Ascending aorta (tissue), 2 donors: Measurements from ENCODE around the gene THBS4. TPM values are rescaled to one million over a fixed set of nuclear protein-coding genes. Genes with fewer than 3 reads are reported as not detected.

Source experiments
- DNase-seq, 2 donors: peaks; one replicate each; pipeline ENCODE4 v3.0.0-alpha.2; 2019; ENCODE audit warnings: low spot score in 2 of 2
- H3K27ac ChIP-seq, 2 donors: fragments of 200-600 bp; sonication (generic); one replicate each; pipeline ENCODE4 v1.5.1; 2016 to 2017; ENCODE audit warnings: mild to moderate bottlenecking in 1 of 2
- H3K27me3 ChIP-seq: fragments of 200-600 bp; sonication (generic); one replicate; pipeline ENCODE4 v1.5.1; 2017
- H3K36me3 ChIP-seq, 2 donors: fragments of 200-600 bp; sonication (generic); one replicate each; pipeline ENCODE4 v1.5.1; 2016
- H3K4me1 ChIP-seq, 2 donors: fragments of 200-600 bp; sonication (generic); one replicate each; pipeline ENCODE4 v1.5.1; 2016 to 2017; ENCODE audit warnings: mild to moderate bottlenecking in 1 of 2
- H3K4me3 ChIP-seq, 2 donors: fragments of 200-600 bp; sonication (generic); one replicate each; pipeline ENCODE4 v1.5.1; 2016 to 2017; ENCODE audit warnings: mild to moderate bottlenecking in 1 of 2
- H3K9me3 ChIP-seq, 2 donors: fragments of 200-600 bp; sonication (generic); one replicate each; pipeline ENCODE4 v1.5.1; 2016
- intact Hi-C: fragments of 100-400 bp; cut with DNase I; formaldehyde crosslinking; loops from one replicate; pipeline ENCODE4 v1.15.1; 2023
- total RNA-seq: library from RNA; depleted of rRNA; stranded (reverse); fragments of >200 nt; gene quantifications from one replicate; pipeline ENCODE4 v1.1.0, GENCODE V29; 2016
- TF ChIP-seq, protein P1 (sequence below), 3 experiments: fragments of 200-600 bp in 2 of 3; fragments of 450-650 bp in 1 of 3; sonication (generic) in 2 of 3; IDR thresholded peaks; one replicate each; pipeline ENCODE4 v1.5.1; 2016 to 2019; ENCODE audit warnings: antibody characterized with exemption in 3 of 3, mild to moderate bottlenecking in 1 of 3, moderate library complexity in 1 of 3

THBS4 gene
- total RNA-seq, 1 donor from 2014 or later, result not detected

DNA sequence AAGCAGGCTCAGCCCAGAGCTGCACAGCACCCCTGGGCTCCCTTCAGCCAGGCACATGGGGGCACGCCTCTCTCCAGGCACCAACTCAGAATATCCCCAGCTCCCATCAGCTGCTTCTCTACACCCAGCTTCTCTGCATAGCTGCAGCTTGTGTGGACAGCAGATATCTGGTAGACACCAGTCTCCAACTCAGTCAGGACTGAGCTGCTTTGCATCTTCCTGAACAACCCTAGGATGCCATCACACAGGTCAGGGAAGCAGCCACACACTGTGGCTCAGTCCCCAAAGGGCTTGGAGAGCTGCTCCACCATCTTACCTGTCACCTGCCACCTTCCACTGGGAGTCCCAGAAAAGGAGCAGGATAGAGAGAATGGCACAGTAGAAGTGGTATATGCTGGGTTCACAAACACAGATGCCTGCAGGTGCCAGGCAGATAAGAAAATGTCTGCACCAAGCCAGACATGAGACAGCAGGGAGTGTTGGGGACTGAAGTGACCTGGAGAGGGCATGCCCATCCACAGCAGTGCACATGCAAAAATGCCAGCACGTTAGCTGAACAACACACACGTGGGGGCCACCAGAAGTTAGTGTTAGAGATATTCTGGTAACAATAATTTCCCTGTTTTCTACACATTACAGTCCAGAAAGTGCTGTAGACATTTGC is 42.0 kb downstream of the THBS4 start:
- intact Hi-C loops, result no loop called here
- no peak for DNase-seq
- Histone ChIP-seq H3K4me3 (no peak overlapping the region), H3K27me3 (no peaks in the 10 kb centered on the region), H3K27ac (no peak overlapping the region), H3K36me3 (no peaks in the 10 kb centered on the region), H3K9me3 (no peaks in the 10 kb centered on the region), H3K4me1 (no peaks in the 10 kb centered on the region)
- TF ChIP-seq, protein P1, sequence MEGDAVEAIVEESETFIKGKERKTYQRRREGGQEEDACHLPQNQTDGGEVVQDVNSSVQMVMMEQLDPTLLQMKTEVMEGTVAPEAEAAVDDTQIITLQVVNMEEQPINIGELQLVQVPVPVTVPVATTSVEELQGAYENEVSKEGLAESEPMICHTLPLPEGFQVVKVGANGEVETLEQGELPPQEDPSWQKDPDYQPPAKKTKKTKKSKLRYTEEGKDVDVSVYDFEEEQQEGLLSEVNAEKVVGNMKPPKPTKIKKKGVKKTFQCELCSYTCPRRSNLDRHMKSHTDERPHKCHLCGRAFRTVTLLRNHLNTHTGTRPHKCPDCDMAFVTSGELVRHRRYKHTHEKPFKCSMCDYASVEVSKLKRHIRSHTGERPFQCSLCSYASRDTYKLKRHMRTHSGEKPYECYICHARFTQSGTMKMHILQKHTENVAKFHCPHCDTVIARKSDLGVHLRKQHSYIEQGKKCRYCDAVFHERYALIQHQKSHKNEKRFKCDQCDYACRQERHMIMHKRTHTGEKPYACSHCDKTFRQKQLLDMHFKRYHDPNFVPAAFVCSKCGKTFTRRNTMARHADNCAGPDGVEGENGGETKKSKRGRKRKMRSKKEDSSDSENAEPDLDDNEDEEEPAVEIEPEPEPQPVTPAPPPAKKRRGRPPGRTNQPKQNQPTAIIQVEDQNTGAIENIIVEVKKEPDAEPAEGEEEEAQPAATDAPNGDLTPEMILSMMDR (IDR thresholded peaks at IDR 0.05), result no peak

GRCh38 chr5:80078921-80079320 is 43.8 kb downstream of the THBS4 start:
- TF ChIP-seq, protein P1 (IDR thresholded peaks at IDR 0.05), result no peak
- Histone ChIP-seq H3K36me3 (no peaks in the 10 kb centered on the region), H3K27ac (no peak overlapping the region), H3K27me3 (no peaks in the 10 kb centered on the region), H3K4me1 (no peaks in the 10 kb centered on the region), H3K9me3 (no peaks in the 10 kb centered on the region), H3K4me3 (no peak overlapping the region)
- DNase-seq, result no peak
- intact Hi-C loops, result no loop called here

DNA sequence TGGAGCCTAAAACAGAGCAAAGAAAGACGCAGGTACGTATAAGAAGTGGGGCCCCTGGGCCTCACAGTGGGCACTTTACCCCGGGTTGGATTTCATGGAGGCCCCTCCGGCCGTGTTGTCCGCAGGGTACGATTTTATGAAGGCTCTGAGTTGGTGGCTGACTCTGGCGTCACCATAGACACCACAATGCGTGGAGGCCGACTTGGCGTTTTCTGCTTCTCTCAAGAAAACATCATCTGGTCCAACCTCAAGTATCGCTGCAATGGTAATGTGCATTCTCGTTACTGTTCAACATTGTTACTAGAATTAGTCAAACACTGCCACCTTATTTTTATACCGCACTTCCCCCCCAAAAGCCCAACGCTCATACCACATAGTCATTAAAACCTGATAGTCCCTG is 47.1 kb downstream of the THBS4 start:
- Histone ChIP-seq H3K27me3 (no peaks in the 10 kb centered on the region), H3K9me3 (no peaks in the 10 kb centered on the region), H3K4me1 (no peaks in the 10 kb centered on the region), H3K36me3 (no peaks in the 10 kb centered on the region), H3K4me3 (peak overlapping the region; percentile 42 to 54), H3K27ac (peak overlapping the region in 1 of 2 donors; percentile 81)
- TF ChIP-seq, protein P1 (IDR thresholded peaks at IDR 0.05), result no peak
- intact Hi-C loops, result loop anchor here (2.0 to 10.0 kb wide), 4 partner anchors 205 to 573 kb away; partner anchors contain the start of genes DHFR and MSH3
- no peak for DNase-seq

DNA sequence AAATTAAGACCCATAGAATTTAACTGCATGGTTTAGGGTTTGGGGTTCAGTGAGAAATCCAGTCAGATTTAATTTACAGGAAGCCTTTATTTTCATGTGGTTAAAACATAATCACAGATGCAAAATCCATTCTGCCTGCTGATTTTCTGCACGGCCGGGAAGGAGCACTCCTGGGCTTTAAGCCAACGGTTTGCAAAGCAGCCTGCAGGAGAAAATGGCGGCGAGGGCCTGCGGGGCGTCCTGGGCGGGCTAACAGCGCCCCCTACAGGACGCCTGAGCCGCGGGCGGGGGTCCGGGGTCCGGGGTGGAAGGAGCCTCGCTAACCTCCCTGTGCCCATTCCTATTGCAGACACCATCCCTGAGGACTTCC is 47.6 kb downstream of the THBS4 start:
- Histone ChIP-seq H3K4me3 (peak overlapping the region; percentile 42 to 54), H3K36me3 (no peaks in the 10 kb centered on the region), H3K27me3 (no peaks in the 10 kb centered on the region), H3K9me3 (no peaks in the 10 kb centered on the region), H3K27ac (peak overlapping the region; percentile 77 to 81), H3K4me1 (no peaks in the 10 kb centered on the region)
- TF ChIP-seq, protein P1 (IDR thresholded peaks at IDR 0.05), result peak; percentile 66 to 96 (median 93)
- DNase-seq, result peak in 1 of 2 donors; percentile 78
- intact Hi-C loops, result loop anchor here (1.0 to 10.0 kb wide), 5 partner anchors 91 to 572 kb away; partner anchors contain the start of genes DHFR, MSH3 and MTX3

DNA sequence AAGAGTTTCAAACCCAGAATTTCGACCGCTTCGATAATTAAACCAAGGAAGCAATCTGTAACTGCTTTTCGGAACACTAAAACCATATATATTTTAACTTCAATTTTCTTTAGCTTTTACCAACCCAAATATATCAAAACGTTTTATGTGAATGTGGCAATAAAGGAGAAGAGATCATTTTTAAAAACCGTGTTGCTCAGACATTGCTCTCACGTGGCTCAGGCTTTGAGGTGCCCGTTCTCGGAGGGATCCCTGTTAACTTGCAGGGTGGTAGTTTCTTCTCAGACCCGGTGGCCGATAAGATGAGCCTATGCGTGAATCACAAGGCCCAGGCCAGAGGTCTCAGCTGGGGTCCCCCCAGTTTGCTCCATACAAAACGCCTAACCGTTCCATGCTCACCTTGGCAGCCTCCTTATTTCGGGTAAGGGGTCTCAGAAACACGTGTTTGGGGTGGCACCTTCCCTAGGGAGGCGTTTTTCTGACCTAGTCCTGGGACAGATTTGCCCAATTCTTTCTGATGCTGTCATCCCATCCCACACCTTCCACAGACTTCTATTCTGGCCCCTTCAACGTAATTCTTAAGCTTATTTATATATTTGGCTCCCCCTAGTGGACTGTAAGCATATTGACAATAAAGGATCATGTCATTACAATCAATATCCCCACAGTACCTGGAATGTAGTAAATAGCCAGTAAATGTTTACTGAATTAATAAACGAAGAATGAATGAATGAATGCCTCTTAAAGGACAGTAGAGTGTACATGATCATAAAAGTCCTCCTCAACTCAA is 48.1 kb downstream of the THBS4 start:
- Histone ChIP-seq H3K4me3 (peak overlapping the region; percentile 42 to 54), H3K4me1 (no peaks in the 10 kb centered on the region), H3K9me3 (no peaks in the 10 kb centered on the region), H3K27me3 (no peaks in the 10 kb centered on the region), H3K27ac (peak overlapping the region; percentile 77 to 81), H3K36me3 (no peaks in the 10 kb centered on the region)
- peak in 1 of 2 donors; percentile 65 for DNase-seq
- TF ChIP-seq, protein P1 (IDR thresholded peaks at IDR 0.05), result peak; percentile 49 to 72 (median 60)
- intact Hi-C loops, result loop anchor here (1.0 to 10.0 kb wide), 5 partner anchors 92 to 572 kb away; partner anchors contain the start of genes DHFR, MSH3 and MTX3
